ENCODE results near the gene PDLIM7.

PDLIM7 gene

GRCh38 chr5:177500685-177501522 lies 3.5 kb upstream of the PDLIM7 start:
- TF ChIP-seq CTCF (IDR thresholded peaks at IDR 0.05) = peak; percentile 96
- no peaks in the 10 kb centered on the region for H3K9me3 ChIP-seq (ENCODE audit: control insufficient read depth, low read length)
- H3K27ac ChIP-seq = no peak overlapping the region
- H3K27me3 ChIP-seq (ENCODE audit: control insufficient read depth, insufficient read depth, low read length) = no peaks in the 10 kb centered on the region
- H3K36me3 ChIP-seq (ENCODE audit: control insufficient read depth, insufficient read depth, low read length) = no peaks in the 10 kb centered on the region
- peak overlapping the region; percentile 65 for H2AFZ ChIP-seq
- H3K9ac ChIP-seq = no peak overlapping the region
- H3K4me2 ChIP-seq (ENCODE audit: low read length) = peak overlapping the region; percentile 19
- H3K79me2 ChIP-seq = no peaks in the 10 kb centered on the region
- peaks cover 13% of the 10 kb centered on the region for H3K4me1 ChIP-seq
- no peak overlapping the region for H3K4me3 ChIP-seq (ENCODE audit: low read depth, low read length)

GRCh38 chr5:177499842-177500241 lies 2.4 kb upstream of the PDLIM7 start:
- no peak overlapping the region for H3K4me3 ChIP-seq (ENCODE audit: low read depth, low read length)
- H3K9ac ChIP-seq = no peak overlapping the region
- no peaks in the 10 kb centered on the region for H3K27me3 ChIP-seq (ENCODE audit: control insufficient read depth, insufficient read depth, low read length)
- TF ChIP-seq CTCF (IDR thresholded peaks at IDR 0.05) = no peak
- H2AFZ ChIP-seq = no peak overlapping the region
- no peaks in the 10 kb centered on the region for H3K79me2 ChIP-seq
- H3K27ac ChIP-seq = no peak overlapping the region
- H3K9me3 ChIP-seq (ENCODE audit: control insufficient read depth, low read length) = no peaks in the 10 kb centered on the region
- no peaks in the 10 kb centered on the region for H3K36me3 ChIP-seq (ENCODE audit: control insufficient read depth, insufficient read depth, low read length)
- no peak overlapping the region for H3K4me2 ChIP-seq (ENCODE audit: low read length)
- peaks cover 13% of the 10 kb centered on the region for H3K4me1 ChIP-seq

GRCh38 chr5:177498013-177498787 lies 796 bp upstream of the PDLIM7 start:
- no peaks in the 10 kb centered on the region for H3K9me3 ChIP-seq (ENCODE audit: control insufficient read depth, low read length)
- peak overlapping the region; percentile 75 for H3K4me3 ChIP-seq (ENCODE audit: low read depth, low read length)
- peak overlapping the region; percentile 48 for H3K27ac ChIP-seq
- no peaks in the 10 kb centered on the region for H3K79me2 ChIP-seq
- no peaks in the 10 kb centered on the region for H3K36me3 ChIP-seq (ENCODE audit: control insufficient read depth, insufficient read depth, low read length)
- H3K4me1 ChIP-seq = peaks cover 22% of the 10 kb centered on the region
- H3K4me2 ChIP-seq (ENCODE audit: low read length) = peak overlapping the region; percentile 93
- no peak for TF ChIP-seq CTCF (IDR thresholded peaks at IDR 0.05)
- H3K9ac ChIP-seq = no peak overlapping the region
- no peaks in the 10 kb centered on the region for H3K27me3 ChIP-seq (ENCODE audit: control insufficient read depth, insufficient read depth, low read length)
- peak overlapping the region; percentile 79 for H2AFZ ChIP-seq

GRCh38 chr5:177496727-177497291 lies 595 bp downstream of the PDLIM7 start:
- H3K27me3 ChIP-seq (ENCODE audit: control insufficient read depth, insufficient read depth, low read length) = no peaks in the 10 kb centered on the region
- no peaks in the 10 kb centered on the region for H3K36me3 ChIP-seq (ENCODE audit: control insufficient read depth, insufficient read depth, low read length)
- peak overlapping the region; percentile 79 for H2AFZ ChIP-seq
- H3K4me3 ChIP-seq (ENCODE audit: low read depth, low read length) = peak overlapping the region; percentile 75
- H3K27ac ChIP-seq = peak overlapping the region; percentile 90
- H3K9ac ChIP-seq = peak overlapping the region; percentile 29
- no peaks in the 10 kb centered on the region for H3K9me3 ChIP-seq (ENCODE audit: control insufficient read depth, low read length)
- H3K4me2 ChIP-seq (ENCODE audit: low read length) = peak overlapping the region; percentile 93
- no peaks in the 10 kb centered on the region for H3K79me2 ChIP-seq
- H3K4me1 ChIP-seq = peaks cover 28% of the 10 kb centered on the region
- TF ChIP-seq CTCF (IDR thresholded peaks at IDR 0.05) = no peak
